ENCODE measurements around the gene XKR8.
"Not testable (repeated sequence)": the region's sequence is repeated elsewhere in the genome, so short reads cannot be mapped to it uniquely, and the experiment has no call there.

Gene XKR8

GRCh38 chr1:27981145-27981544 is 21.4 kb downstream of the XKR8 start:
- no peak for DNase-seq (ENCODE audit: extremely low read depth in 1 of 2, low read depth in 1 of 2)

- DNase-seq (ENCODE audit: extremely low read depth in 1 of 2, low read depth in 1 of 2) = no peak
Measured at GRCh38 chr1:27990920-27991537, 31.3 kb downstream of the XKR8 start.

- DNase-seq (ENCODE audit: extremely low read depth in 1 of 2, low read depth in 1 of 2) = peak in 1 of 2 donors; percentile 20
Measured at GRCh38 chr1:27992276-27992675, 32.5 kb downstream of the XKR8 start.

GRCh38 chr1:27993241-27993640 is 33.5 kb downstream of the XKR8 start:
- no peak for DNase-seq (ENCODE audit: extremely low read depth in 1 of 2, low read depth in 1 of 2)

GRCh38 chr1:27994060-27994459 is 34.3 kb downstream of the XKR8 start:
- no peak for DNase-seq (ENCODE audit: extremely low read depth in 1 of 2, low read depth in 1 of 2)

GRCh38 chr1:27994526-27994925 is 34.8 kb downstream of the XKR8 start:
- DNase-seq (ENCODE audit: extremely low read depth in 1 of 2, low read depth in 1 of 2) = not testable (repeated sequence)

GRCh38 chr1:27999055-27999454 is 39.3 kb downstream of the XKR8 start:
- DNase-seq (ENCODE audit: extremely low read depth in 1 of 2, low read depth in 1 of 2) = no peak

GRCh38 chr1:28002600-28002999 is 42.8 kb downstream of the XKR8 start:
- no peak for DNase-seq (ENCODE audit: extremely low read depth in 1 of 2, low read depth in 1 of 2)

GRCh38 chr1:28003117-28003516 is 43.3 kb downstream of the XKR8 start:
- not testable (repeated sequence) for DNase-seq (ENCODE audit: extremely low read depth in 1 of 2, low read depth in 1 of 2)

- no peak for DNase-seq (ENCODE audit: extremely low read depth in 1 of 2, low read depth in 1 of 2)
Measured at GRCh38 chr1:28010969-28011368, 51.2 kb downstream of the XKR8 start.
